DMS53 treated with DMSO at 0.1 percent for 48 hours (cell line): ENCODE results near the gene NSL1.

ENCODE experiments used
- DNase-seq: peaks from one replicate; lab custom pipeline; 2025; ENCODE audit not compliant: unreplicated experiment; lab: John Stamatoyannopoulos, UW

The NSL1 gene

GRCh38 chr1:212687811-212688210 lies 103.8 kb downstream of the NSL1 start:
- DNase-seq = no peak

- no peak for DNase-seq
Observed at GRCh38 chr1:212686591-212686990, 105.0 kb downstream of the NSL1 start.

GRCh38 chr1:212686069-212686468 lies 105.5 kb downstream of the NSL1 start:
- DNase-seq = no peak

- no peak for DNase-seq
Observed at GRCh38 chr1:212685429-212685828, 106.1 kb downstream of the NSL1 start.

GRCh38 chr1:212684521-212685090 lies 107.0 kb downstream of the NSL1 start:
- no peak for DNase-seq

- DNase-seq = no peak
Observed at GRCh38 chr1:212684076-212684475, 107.5 kb downstream of the NSL1 start.

GRCh38 chr1:212683357-212683722 lies 108.2 kb downstream of the NSL1 start:
- no peak for DNase-seq

GRCh38 chr1:212680680-212681389 lies 110.7 kb downstream of the NSL1 start:
- DNase-seq = peak; percentile 64

GRCh38 chr1:212678456-212679410 lies 112.8 kb downstream of the NSL1 start:
- DNase-seq = no peak

- no peak for DNase-seq
Observed at GRCh38 chr1:212677573-212677972, 114.0 kb downstream of the NSL1 start.

GRCh38 chr1:212677136-212677535 lies 114.4 kb downstream of the NSL1 start:
- DNase-seq = no peak
